Suprapubic skin (tissue), 4 donors: ENCODE data around the gene NAV3. TPM values are rescaled to one million over a fixed set of nuclear protein-coding genes. Genes with fewer than 3 reads are reported as not detected.

ENCODE experiments used
- DNase-seq, 2 donors: peaks; one replicate each; pipeline ENCODE4 v3.0.0-alpha.2; 2019; ENCODE audit warnings: low spot score in 2 of 2
- H3K27ac ChIP-seq: fragments of 200-600 bp; sonication (generic); one replicate; pipeline ENCODE4 v1.5.1; 2019
- H3K27me3 ChIP-seq: fragments of 200-600 bp; sonication (generic); one replicate; pipeline ENCODE4 v1.5.1; 2019
- H3K36me3 ChIP-seq: fragments of 200-600 bp; sonication (generic); one replicate; pipeline ENCODE4 v1.5.1; 2019
- H3K4me1 ChIP-seq: fragments of 200-600 bp; sonication (generic); one replicate; pipeline ENCODE4 v1.5.1; 2019
- H3K4me3 ChIP-seq: fragments of 200-600 bp; sonication (generic); one replicate; pipeline ENCODE4 v1.5.1; 2019; ENCODE audit warnings: mild to moderate bottlenecking
- H3K9me3 ChIP-seq: fragments of 200-600 bp; sonication (generic); one replicate; pipeline ENCODE4 v1.5.1; 2019
- EP300 ChIP-seq: sonication (generic); formaldehyde crosslinking; IDR thresholded peaks from one replicate; pipeline ENCODE4 v1.6.1; 2017; ENCODE audit warnings: antibody characterized with exemption
- POLR2A ChIP-seq, 2 donors: fragments of 450-650 bp; IDR thresholded peaks; one replicate each; pipeline ENCODE4 v1.6.1; 2017; ENCODE audit warnings: antibody characterized with exemption in 2 of 2, mild to moderate bottlenecking in 2 of 2, moderate library complexity in 2 of 2
- POLR2AphosphoS5 ChIP-seq, 3 donors: sonication (generic); formaldehyde crosslinking; IDR thresholded peaks; one replicate each; pipeline ENCODE4 v1.6.1; 2017; ENCODE audit warnings: antibody characterized with exemption in 3 of 3
- WGBS: methylation state at CpG from one replicate; pipeline ENCODE4 v1.1.5; 2018; 5-methylcytosine and 5-hydroxymethylcytosine counted together
- total RNA-seq, 4 donors: library from RNA; depleted of rRNA; stranded (reverse); fragments of >200 nt; gene quantifications; one replicate each; pipeline ENCODE4 v1.1.0, GENCODE V29; 2016
- TF ChIP-seq, protein P1 (sequence below), 2 donors: fragments of 200-600 bp in 1 of 2; fragments of 450-650 bp in 1 of 2; sonication (generic) in 1 of 2; IDR thresholded peaks; one replicate each; pipeline ENCODE4 v1.5.1; 2016 to 2019; ENCODE audit warnings: antibody characterized with exemption in 2 of 2, mild to moderate bottlenecking in 1 of 2, moderate library complexity in 1 of 2

The NAV3 gene
- total RNA-seq, 4 donors from 2014 or later, result 11.7 to 20.9 (median 15.7) TPM

GRCh38 chr12:77998236-77998786 is 167.6 kb downstream of the NAV3 start:
- Histone ChIP-seq H3K27me3 (no peaks in the 10 kb centered on the region), H3K27ac (no peak overlapping the region), H3K4me1 (no peaks in the 10 kb centered on the region), H3K4me3 (no peak overlapping the region), H3K9me3 (no peaks in the 10 kb centered on the region), H3K36me3 (no peaks in the 10 kb centered on the region)
- no peak for DNase-seq
- 64% methylated on average over 2 of the region's 2 CpGs for WGBS
- TF ChIP-seq POLR2AphosphoS5 (IDR thresholded peaks at IDR 0.05) (no peak), EP300 (no peak), POLR2A (IDR thresholded peaks at IDR 0.05) (no peak)
- TF ChIP-seq, protein P1, sequence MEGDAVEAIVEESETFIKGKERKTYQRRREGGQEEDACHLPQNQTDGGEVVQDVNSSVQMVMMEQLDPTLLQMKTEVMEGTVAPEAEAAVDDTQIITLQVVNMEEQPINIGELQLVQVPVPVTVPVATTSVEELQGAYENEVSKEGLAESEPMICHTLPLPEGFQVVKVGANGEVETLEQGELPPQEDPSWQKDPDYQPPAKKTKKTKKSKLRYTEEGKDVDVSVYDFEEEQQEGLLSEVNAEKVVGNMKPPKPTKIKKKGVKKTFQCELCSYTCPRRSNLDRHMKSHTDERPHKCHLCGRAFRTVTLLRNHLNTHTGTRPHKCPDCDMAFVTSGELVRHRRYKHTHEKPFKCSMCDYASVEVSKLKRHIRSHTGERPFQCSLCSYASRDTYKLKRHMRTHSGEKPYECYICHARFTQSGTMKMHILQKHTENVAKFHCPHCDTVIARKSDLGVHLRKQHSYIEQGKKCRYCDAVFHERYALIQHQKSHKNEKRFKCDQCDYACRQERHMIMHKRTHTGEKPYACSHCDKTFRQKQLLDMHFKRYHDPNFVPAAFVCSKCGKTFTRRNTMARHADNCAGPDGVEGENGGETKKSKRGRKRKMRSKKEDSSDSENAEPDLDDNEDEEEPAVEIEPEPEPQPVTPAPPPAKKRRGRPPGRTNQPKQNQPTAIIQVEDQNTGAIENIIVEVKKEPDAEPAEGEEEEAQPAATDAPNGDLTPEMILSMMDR (IDR thresholded peaks at IDR 0.05), result no peak

DNA sequence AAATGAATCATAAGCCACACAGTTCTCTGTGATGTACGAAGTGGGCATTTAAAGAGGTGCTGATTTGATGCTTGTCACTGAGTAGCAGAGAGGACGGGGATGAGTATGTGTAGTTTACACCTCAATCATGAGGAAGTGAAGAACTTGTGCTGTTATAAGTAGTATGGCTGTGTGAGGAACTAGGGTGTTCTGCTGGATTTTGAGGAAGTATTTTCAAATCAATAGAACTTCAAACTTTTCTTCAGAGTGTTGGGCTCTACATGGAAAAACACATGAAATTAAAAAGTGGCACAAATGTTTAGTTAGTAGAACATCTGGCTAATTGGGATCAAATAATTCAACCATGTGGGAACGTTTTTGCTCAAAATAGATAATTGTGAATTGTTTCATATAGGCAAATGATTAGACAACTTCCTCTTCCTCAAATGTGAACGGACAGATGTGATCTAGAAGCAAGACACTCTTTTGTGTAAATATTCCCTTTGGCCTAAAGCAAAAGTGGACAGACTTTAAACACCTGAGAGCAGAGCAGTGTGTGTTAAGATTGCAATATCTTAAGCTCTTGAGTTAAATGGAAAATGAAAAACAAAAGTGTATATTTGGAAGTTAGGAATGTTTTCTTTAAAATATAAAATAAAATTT is 168.5 kb downstream of the NAV3 start:
- WGBS, result 57% methylated on average over 4 of the region's 4 CpGs

DNA sequence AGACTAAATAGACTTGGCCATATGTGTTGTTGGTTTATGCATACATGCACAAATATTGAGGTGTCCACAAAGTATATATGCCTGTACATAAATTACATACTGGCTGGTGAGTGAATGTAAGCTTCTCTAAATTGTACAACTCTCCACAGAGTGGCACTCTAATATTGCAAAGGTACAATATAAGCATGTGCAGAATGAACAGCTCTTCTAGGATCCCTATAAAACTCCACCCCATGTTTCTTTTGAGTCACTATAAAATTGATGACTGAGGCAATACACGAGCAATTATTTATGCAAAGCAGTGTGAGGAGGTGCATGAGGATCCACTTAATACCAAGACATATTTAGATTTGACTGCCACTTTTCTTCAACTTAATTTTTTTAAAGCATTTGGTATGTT is 172.2 kb downstream of the NAV3 start:
- Histone ChIP-seq H3K27ac (no peak overlapping the region), H3K4me3 (no peak overlapping the region), H3K9me3 (no peaks in the 10 kb centered on the region), H3K4me1 (no peaks in the 10 kb centered on the region), H3K36me3 (peaks cover 3% of the 10 kb centered on the region), H3K27me3 (no peaks in the 10 kb centered on the region)
- no peak for TF ChIP-seq EP300
- TF ChIP-seq POLR2AphosphoS5 (IDR thresholded peaks at IDR 0.05), result no peak
- TF ChIP-seq, protein P1 (IDR thresholded peaks at IDR 0.05), result no peak
- TF ChIP-seq POLR2A (IDR thresholded peaks at IDR 0.05), result no peak
- 33% methylated on average over 1 of the region's 1 CpG for WGBS
- no peak for DNase-seq

More for the DNA sequence above, 168.5 kb downstream of the NAV3 start:
- Histone ChIP-seq H3K27me3 (no peaks in the 10 kb centered on the region), H3K4me1 (no peaks in the 10 kb centered on the region), H3K4me3 (no peak overlapping the region), H3K36me3 (no peaks in the 10 kb centered on the region), H3K27ac (no peak overlapping the region), H3K9me3 (no peaks in the 10 kb centered on the region)
- DNase-seq, result no peak
- TF ChIP-seq, protein P1 (IDR thresholded peaks at IDR 0.05), result no peak
- no peak for TF ChIP-seq POLR2A (IDR thresholded peaks at IDR 0.05)
- no peak for TF ChIP-seq EP300
- no peak for TF ChIP-seq POLR2AphosphoS5 (IDR thresholded peaks at IDR 0.05)

DNA sequence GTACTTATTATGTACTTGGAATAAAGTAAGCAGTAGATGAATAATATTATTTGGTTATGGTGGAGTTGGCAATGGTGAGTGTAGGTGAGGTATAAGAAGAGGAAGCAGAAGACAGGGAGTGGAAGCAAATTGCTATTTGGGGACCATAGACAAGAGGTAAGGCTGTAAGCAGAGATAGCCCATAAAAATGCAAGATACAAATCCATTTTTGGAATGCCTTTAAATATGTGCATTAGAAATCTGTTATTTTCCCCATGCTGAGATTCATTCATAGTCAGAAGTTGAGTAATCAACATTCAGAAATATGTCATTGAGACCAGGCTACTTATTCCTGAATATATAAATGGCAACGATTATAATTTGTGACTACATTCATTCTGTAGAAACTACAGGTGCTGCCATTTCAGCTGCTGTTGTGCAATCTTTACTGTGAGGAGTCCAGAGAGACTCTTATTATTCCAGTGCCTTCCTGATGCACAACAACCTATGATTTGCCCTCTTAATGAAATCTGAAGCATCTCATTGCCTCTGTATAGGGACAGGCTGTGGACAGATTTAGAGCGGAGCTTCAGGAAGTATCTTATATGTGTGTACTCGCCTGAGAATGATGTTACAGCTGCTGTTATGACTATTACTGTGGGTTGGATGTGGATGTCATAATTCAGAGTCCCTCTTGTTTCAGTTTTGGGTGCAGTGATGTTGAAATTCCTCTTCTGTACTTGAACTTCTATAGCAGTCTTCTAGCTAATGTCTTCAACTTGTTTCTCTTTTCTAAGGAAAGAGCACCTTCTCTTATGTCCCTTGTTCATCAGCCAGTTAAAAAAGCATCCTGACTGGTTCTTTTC is 173.8 kb downstream of the NAV3 start:
- H3K36me3 ChIP-seq, result peaks cover 3% of the 10 kb centered on the region
- no peak overlapping the region for H3K4me3 ChIP-seq
- TF ChIP-seq, protein P1 (IDR thresholded peaks at IDR 0.05), result no peak
- no peaks in the 10 kb centered on the region for H3K27me3 ChIP-seq
- DNase-seq, result no peak
- H3K9me3 ChIP-seq, result no peaks in the 10 kb centered on the region
- WGBS, result 78% methylated on average over 3 of the region's 3 CpGs
- H3K27ac ChIP-seq, result no peak overlapping the region
- H3K4me1 ChIP-seq, result no peaks in the 10 kb centered on the region

- Histone ChIP-seq H3K9me3 (no peaks in the 10 kb centered on the region), H3K27me3 (no peaks in the 10 kb centered on the region), H3K27ac (no peak overlapping the region), H3K36me3 (peaks cover 3% of the 10 kb centered on the region), H3K4me3 (no peak overlapping the region), H3K4me1 (no peaks in the 10 kb centered on the region)
- TF ChIP-seq, protein P1 (IDR thresholded peaks at IDR 0.05), result no peak
- TF ChIP-seq POLR2A (IDR thresholded peaks at IDR 0.05), result no peak
- no peak for TF ChIP-seq POLR2AphosphoS5 (IDR thresholded peaks at IDR 0.05)
- no peak for TF ChIP-seq EP300
- WGBS, result 91% methylated on average over 3 of the region's 3 CpGs
- DNase-seq, result no peak
Measured at GRCh38 chr12:78005094-78005492, 174.4 kb downstream of the NAV3 start.
